GM23338 (cell line): ENCODE measurements around the gene YTHDF2. TPM values are rescaled to one million over a fixed set of nuclear protein-coding genes. Genes with fewer than 3 reads are reported as not detected.

ENCODE experiments used
- ATAC-seq: fragments of 200-7000 bp; cut with Tn5 transposase; 3 replicates; pipeline ENCODE4 v1.9.1; 2020
- DNase-seq: peaks from one replicate; pipeline ENCODE4 v3.0.0-alpha.2; 2015; ENCODE audit warnings: low spot score
- H2AFZ ChIP-seq: fragments of 200-600 bp; sonication (generic); 2 replicates; pipeline ENCODE4 v1.8.0; 2016; ENCODE audit warnings: antibody characterized with exemption, mild to moderate bottlenecking, moderate library complexity
- H3F3A ChIP-seq: fragments of 200-600 bp; sonication (generic); replicated peaks from 2 replicates; pipeline ENCODE4 v1.8.0; 2017; ENCODE audit warnings: antibody characterized with exemption, mixed run types, low read depth
- H3K27ac ChIP-seq: fragments of 200-600 bp; sonication (generic); 2 replicates; pipeline ENCODE4 v1.6.1; 2016; ENCODE audit warnings: low read depth
- H3K27me3 ChIP-seq: fragments of 200-600 bp; sonication (generic); 2 replicates; pipeline ENCODE4 v1.8.0; 2016; ENCODE audit warnings: mild to moderate bottlenecking, mixed run types, moderate library complexity; ENCODE audit not compliant: insufficient read depth
- H3K36me3 ChIP-seq: fragments of 200-600 bp; sonication (generic); 2 replicates; pipeline ENCODE4 v1.8.0; 2016; ENCODE audit warnings: mild to moderate bottlenecking; ENCODE audit not compliant: insufficient read depth
- H3K4me1 ChIP-seq: fragments of 200-600 bp; sonication (generic); 2 replicates; pipeline ENCODE4 v1.8.0; 2016; ENCODE audit warnings: mild to moderate bottlenecking, moderate library complexity; ENCODE audit not compliant: insufficient read depth
- H3K4me2 ChIP-seq: fragments of 200-600 bp; sonication (generic); 2 replicates; pipeline ENCODE4 v1.7.1; 2017; ENCODE audit warnings: mixed run types
- H3K4me3 ChIP-seq: fragments of 200-600 bp; sonication (generic); 2 replicates; pipeline ENCODE4 v1.6.1; 2016; ENCODE audit warnings: mixed run types
- H3K79me2 ChIP-seq: fragments of 200-600 bp; sonication (generic); replicated peaks from 2 replicates; pipeline ENCODE4 v1.8.0; 2017; ENCODE audit warnings: mild to moderate bottlenecking; ENCODE audit not compliant: insufficient read depth
- H3K9me2 ChIP-seq: fragments of 200-600 bp; sonication (generic); 2 replicates; pipeline ENCODE4 v1.8.0; 2017; ENCODE audit not compliant: insufficient read depth
- H4K20me1 ChIP-seq: fragments of 200-600 bp; sonication (generic); replicated peaks from 2 replicates; pipeline ENCODE4 v1.8.0; 2017; ENCODE audit warnings: mild to moderate bottlenecking; ENCODE audit not compliant: insufficient read depth
- H3K27ac Mint-ChIP-seq: 2 replicates; pipeline ENCODE4 v1.8.0; 2020; ENCODE audit warnings: inconsistent platforms, mild to moderate bottlenecking, moderate library complexity, mixed read lengths
- H3K27me3 Mint-ChIP-seq: 3 replicates; pipeline ENCODE4 v1.8.0; 2022; ENCODE audit warnings: low read depth, mild to moderate bottlenecking, moderate library complexity, mixed read lengths, inconsistent platforms; ENCODE audit not compliant: insufficient read depth, poor library complexity
- H3K36me3 Mint-ChIP-seq: 3 replicates; pipeline ENCODE4 v1.8.0; 2021; ENCODE audit warnings: low read depth, mild to moderate bottlenecking, inconsistent platforms, moderate library complexity, mixed read lengths
- H3K4me1 Mint-ChIP-seq: 3 replicates; pipeline ENCODE4 v1.8.0; 2020; ENCODE audit warnings: mild to moderate bottlenecking, inconsistent platforms, mixed read lengths
- H3K4me3 Mint-ChIP-seq: 3 replicates; pipeline ENCODE4 v1.8.0; 2021; ENCODE audit warnings: moderate library complexity, mild to moderate bottlenecking, inconsistent platforms, mixed read lengths
- H3K9me3 Mint-ChIP-seq: 3 replicates; pipeline ENCODE4 v1.8.0; 2020; ENCODE audit warnings: moderate library complexity, mild to moderate bottlenecking, inconsistent platforms, mixed read lengths
- ZNF114 ChIP-seq: fragments of 250-450 bp; sonication (Bioruptor Pico); IDR thresholded peaks from 2 replicates; pipeline ENCODE4 v1.5.0; 2020; ENCODE audit warnings: mild to moderate bottlenecking, moderate library complexity
- polyA plus RNA-seq: library from polyadenylated mRNA; unstranded; fragments of >200 nt; fragmentation: Nextera tagmentation; extraction: Ambion mirVana; gene quantifications from 2 replicates; pipeline ENCODE4 v1.2.1, GENCODE V29; 2016
- total RNA-seq: library from RNA; depleted of rRNA; stranded (reverse); fragments of >200 nt; shearing (Covaris generic); gene quantifications from 2 replicates; pipeline ENCODE4 v1.2.3, GENCODE V29; 2014
- TF ChIP-seq, protein P1 (sequence below): IDR thresholded peaks from 2 replicates; pipeline ENCODE4 v1.6.1; 2016; ENCODE audit warnings: antibody characterized with exemption
- TF ChIP-seq, protein P2 (sequence below): IDR thresholded peaks from one replicate; pipeline ENCODE4 v1.6.1; 2018; ENCODE audit warnings: antibody characterized with exemption; ENCODE audit not compliant: unreplicated experiment
- TF ChIP-seq, protein P3 (sequence below): fragments of 250-450 bp; sonication (Bioruptor Pico); IDR thresholded peaks from 2 replicates; pipeline ENCODE4 v1.5.0; 2020; ENCODE audit warnings: mild to moderate bottlenecking, moderate library complexity

Gene YTHDF2
- total and polyA plus RNA-seq, 2 experiments from 2014 or later = 130 to 169 TPM

DNA sequence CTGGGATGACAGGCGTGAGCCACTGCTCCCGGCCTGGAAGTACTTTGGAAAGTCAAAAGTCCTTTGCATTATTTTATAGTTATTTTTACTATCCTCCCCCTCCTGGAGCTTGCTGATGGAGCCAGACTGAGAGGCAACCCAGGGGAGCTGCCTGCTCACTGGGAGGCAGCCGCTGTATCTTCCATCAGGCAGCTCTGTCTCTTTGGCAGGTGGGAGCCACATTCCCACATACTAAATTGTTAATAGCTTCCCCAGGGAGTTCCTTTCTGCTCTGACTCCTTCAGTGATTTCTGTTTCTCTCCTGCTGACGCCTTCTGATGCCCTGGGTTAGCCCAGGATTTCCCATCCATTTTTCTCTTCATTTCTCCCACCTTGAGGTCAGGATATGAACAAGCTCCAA, 70.3 kb downstream of the YTHDF2 start:
- no peaks in the 10 kb centered on the region for H3K79me2 ChIP-seq
- H4K20me1 ChIP-seq = no peaks in the 10 kb centered on the region
- peak; percentile 50 for ATAC-seq
- Mint-ChIP-seq H3K4me3 (no peak overlapping the region), H3K27me3 (peaks cover 26% of the 10 kb centered on the region), H3K27ac (no peak overlapping the region), H3K36me3 (no peaks in the 10 kb centered on the region), H3K9me3 (peaks cover 8% of the 10 kb centered on the region; the same call in 2 of the 3 replicates), H3K4me1 (peaks cover 13% of the 10 kb centered on the region)
- DNase-seq = peak; percentile 37
- no peaks in the 10 kb centered on the region for H3K9me2 ChIP-seq
- no peak overlapping the region for H3K4me2 ChIP-seq
- H3K27ac ChIP-seq = no peak overlapping the region
- TF ChIP-seq, protein P1, sequence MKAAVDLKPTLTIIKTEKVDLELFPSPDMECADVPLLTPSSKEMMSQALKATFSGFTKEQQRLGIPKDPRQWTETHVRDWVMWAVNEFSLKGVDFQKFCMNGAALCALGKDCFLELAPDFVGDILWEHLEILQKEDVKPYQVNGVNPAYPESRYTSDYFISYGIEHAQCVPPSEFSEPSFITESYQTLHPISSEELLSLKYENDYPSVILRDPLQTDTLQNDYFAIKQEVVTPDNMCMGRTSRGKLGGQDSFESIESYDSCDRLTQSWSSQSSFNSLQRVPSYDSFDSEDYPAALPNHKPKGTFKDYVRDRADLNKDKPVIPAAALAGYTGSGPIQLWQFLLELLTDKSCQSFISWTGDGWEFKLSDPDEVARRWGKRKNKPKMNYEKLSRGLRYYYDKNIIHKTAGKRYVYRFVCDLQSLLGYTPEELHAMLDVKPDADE = no peak
- TF ChIP-seq, protein P2, sequence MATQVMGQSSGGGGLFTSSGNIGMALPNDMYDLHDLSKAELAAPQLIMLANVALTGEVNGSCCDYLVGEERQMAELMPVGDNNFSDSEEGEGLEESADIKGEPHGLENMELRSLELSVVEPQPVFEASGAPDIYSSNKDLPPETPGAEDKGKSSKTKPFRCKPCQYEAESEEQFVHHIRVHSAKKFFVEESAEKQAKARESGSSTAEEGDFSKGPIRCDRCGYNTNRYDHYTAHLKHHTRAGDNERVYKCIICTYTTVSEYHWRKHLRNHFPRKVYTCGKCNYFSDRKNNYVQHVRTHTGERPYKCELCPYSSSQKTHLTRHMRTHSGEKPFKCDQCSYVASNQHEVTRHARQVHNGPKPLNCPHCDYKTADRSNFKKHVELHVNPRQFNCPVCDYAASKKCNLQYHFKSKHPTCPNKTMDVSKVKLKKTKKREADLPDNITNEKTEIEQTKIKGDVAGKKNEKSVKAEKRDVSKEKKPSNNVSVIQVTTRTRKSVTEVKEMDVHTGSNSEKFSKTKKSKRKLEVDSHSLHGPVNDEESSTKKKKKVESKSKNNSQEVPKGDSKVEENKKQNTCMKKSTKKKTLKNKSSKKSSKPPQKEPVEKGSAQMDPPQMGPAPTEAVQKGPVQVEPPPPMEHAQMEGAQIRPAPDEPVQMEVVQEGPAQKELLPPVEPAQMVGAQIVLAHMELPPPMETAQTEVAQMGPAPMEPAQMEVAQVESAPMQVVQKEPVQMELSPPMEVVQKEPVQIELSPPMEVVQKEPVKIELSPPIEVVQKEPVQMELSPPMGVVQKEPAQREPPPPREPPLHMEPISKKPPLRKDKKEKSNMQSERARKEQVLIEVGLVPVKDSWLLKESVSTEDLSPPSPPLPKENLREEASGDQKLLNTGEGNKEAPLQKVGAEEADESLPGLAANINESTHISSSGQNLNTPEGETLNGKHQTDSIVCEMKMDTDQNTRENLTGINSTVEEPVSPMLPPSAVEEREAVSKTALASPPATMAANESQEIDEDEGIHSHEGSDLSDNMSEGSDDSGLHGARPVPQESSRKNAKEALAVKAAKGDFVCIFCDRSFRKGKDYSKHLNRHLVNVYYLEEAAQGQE = no peak
- TF ChIP-seq, protein P3, sequence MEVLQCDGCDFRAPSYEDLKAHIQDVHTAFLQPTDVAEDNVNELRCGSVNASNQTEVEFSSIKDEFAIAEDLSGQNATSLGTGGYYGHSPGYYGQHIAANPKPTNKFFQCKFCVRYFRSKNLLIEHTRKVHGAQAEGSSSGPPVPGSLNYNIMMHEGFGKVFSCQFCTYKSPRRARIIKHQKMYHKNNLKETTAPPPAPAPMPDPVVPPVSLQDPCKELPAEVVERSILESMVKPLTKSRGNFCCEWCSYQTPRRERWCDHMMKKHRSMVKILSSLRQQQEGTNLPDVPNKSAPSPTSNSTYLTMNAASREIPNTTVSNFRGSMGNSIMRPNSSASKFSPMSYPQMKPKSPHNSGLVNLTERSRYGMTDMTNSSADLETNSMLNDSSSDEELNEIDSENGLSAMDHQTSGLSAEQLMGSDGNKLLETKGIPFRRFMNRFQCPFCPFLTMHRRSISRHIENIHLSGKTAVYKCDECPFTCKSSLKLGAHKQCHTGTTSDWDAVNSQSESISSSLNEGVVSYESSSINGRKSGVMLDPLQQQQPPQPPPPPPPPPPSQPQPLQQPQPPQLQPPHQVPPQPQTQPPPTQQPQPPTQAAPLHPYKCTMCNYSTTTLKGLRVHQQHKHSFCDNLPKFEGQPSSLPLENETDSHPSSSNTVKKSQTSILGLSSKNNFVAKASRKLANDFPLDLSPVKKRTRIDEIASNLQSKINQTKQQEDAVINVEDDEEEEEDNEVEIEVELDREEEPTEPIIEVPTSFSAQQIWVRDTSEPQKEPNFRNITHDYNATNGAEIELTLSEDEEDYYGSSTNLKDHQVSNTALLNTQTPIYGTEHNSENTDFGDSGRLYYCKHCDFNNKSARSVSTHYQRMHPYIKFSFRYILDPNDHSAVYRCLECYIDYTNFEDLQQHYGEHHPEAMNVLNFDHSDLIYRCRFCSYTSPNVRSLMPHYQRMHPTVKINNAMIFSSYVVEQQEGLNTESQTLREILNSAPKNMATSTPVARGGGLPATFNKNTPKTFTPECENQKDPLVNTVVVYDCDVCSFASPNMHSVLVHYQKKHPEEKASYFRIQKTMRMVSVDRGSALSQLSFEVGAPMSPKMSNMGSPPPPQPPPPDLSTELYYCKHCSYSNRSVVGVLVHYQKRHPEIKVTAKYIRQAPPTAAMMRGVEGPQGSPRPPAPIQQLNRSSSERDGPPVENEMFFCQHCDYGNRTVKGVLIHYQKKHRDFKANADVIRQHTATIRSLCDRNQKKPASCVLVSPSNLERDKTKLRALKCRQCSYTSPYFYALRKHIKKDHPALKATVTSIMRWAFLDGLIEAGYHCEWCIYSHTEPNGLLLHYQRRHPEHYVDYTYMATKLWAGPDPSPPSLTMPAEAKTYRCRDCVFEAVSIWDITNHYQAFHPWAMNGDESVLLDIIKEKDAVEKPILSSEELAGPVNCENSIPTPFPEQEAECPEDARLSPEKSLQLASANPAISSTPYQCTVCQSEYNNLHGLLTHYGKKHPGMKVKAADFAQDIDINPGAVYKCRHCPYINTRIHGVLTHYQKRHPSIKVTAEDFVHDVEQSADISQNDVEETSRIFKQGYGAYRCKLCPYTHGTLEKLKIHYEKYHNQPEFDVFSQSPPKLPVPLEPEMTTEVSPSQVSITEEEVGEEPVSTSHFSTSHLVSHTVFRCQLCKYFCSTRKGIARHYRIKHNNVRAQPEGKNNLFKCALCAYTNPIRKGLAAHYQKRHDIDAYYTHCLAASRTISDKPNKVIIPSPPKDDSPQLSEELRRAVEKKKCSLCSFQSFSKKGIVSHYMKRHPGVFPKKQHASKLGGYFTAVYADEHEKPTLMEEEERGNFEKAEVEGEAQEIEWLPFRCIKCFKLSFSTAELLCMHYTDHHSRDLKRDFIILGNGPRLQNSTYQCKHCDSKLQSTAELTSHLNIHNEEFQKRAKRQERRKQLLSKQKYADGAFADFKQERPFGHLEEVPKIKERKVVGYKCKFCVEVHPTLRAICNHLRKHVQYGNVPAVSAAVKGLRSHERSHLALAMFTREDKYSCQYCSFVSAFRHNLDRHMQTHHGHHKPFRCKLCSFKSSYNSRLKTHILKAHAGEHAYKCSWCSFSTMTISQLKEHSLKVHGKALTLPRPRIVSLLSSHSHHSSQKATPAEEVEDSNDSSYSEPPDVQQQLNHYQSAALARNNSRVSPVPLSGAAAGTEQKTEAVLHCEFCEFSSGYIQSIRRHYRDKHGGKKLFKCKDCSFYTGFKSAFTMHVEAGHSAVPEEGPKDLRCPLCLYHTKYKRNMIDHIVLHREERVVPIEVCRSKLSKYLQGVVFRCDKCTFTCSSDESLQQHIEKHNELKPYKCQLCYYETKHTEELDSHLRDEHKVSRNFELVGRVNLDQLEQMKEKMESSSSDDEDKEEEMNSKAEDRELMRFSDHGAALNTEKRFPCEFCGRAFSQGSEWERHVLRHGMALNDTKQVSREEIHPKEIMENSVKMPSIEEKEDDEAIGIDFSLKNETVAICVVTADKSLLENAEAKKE (CRISPR knock-in tag) = no peak
- TF ChIP-seq ZNF114 (CRISPR knock-in tag) = no peak
- peaks cover 21% of the 10 kb centered on the region for H3K27me3 ChIP-seq
- no peaks in the 10 kb centered on the region for H3K36me3 ChIP-seq
- peaks cover 5% of the 10 kb centered on the region; the same call in 1 of the 2 replicates for H3F3A ChIP-seq
- H3K4me1 ChIP-seq = peaks cover 13% of the 10 kb centered on the region; the same call in 1 of the 2 replicates
- H3K4me3 ChIP-seq = no peak overlapping the region
- no peak overlapping the region for H2AFZ ChIP-seq
